KMS-11 (cell line): ENCODE data around the gene TMEM59.

Experiments
- H2AFZ ChIP-seq: fragments of 200-600 bp; sonication (generic); 2 replicates; pipeline ENCODE4 v1.6.1; 2016; ENCODE audit warnings: antibody characterized with exemption, mixed run types, low read depth
- H3K27ac ChIP-seq: fragments of 200-600 bp; sonication (generic); 2 replicates; pipeline ENCODE4 v1.6.1; 2016; ENCODE audit warnings: mild to moderate bottlenecking, mixed run types
- H3K27me3 ChIP-seq: fragments of 200-600 bp; sonication (generic); 2 replicates; pipeline ENCODE4 v1.6.1; 2017; ENCODE audit warnings: mild to moderate bottlenecking, low read depth, mixed run types, moderate library complexity; ENCODE audit not compliant: insufficient read depth
- H3K36me3 ChIP-seq: fragments of 200-600 bp; sonication (generic); 2 replicates; pipeline ENCODE4 v1.6.1; 2017; ENCODE audit warnings: mild to moderate bottlenecking, mixed run types; ENCODE audit not compliant: insufficient read depth
- H3K4me1 ChIP-seq: fragments of 200-600 bp; sonication (generic); 2 replicates; pipeline ENCODE4 v1.6.1; 2016; ENCODE audit warnings: mild to moderate bottlenecking, low read depth, mixed run types; ENCODE audit not compliant: poor library complexity, severe bottlenecking
- H3K4me2 ChIP-seq: fragments of 200-600 bp; sonication (generic); 2 replicates; pipeline ENCODE4 v1.7.0; 2016; ENCODE audit warnings: mild to moderate bottlenecking, mixed run types
- H3K4me3 ChIP-seq: fragments of 200-600 bp; sonication (generic); IDR thresholded peaks from 2 replicates; pipeline ENCODE4 v1.6.1; 2017; ENCODE audit warnings: low read depth, low read length, mixed read lengths; ENCODE audit not compliant: insufficient read depth
- H3K79me2 ChIP-seq: fragments of 200-600 bp; sonication (generic); 2 replicates; pipeline ENCODE4 v1.6.1; 2016; ENCODE audit warnings: low read depth, mixed run types; ENCODE audit not compliant: insufficient read depth
- H3K9ac ChIP-seq: fragments of 200-600 bp; sonication (generic); 2 replicates; pipeline ENCODE4 v1.6.1; 2016; ENCODE audit warnings: mild to moderate bottlenecking, mixed run types
- H4K20me1 ChIP-seq: fragments of 200-600 bp; sonication (generic); 2 replicates; pipeline ENCODE4 v1.6.1; 2016; ENCODE audit warnings: mild to moderate bottlenecking, mixed run types; ENCODE audit not compliant: insufficient read depth
- CTCF ChIP-seq: fragments of 200-600 bp; sonication (generic); conservative IDR thresholded peaks from 2 replicates; pipeline ENCODE4 v1.6.1; 2017; ENCODE audit warnings: low read depth, mild to moderate bottlenecking, antibody characterized with exemption, low read length, moderate library complexity, mixed read lengths

The TMEM59 gene

GRCh38 chr1:54069791-54070170 lies 16.8 kb upstream of the TMEM59 start:
- no peak overlapping the region for H3K9ac ChIP-seq
- H3K4me3 ChIP-seq: no peak overlapping the region
- no peak overlapping the region for H3K27ac ChIP-seq
- H3K79me2 ChIP-seq: no peaks in the 10 kb centered on the region
- no peak overlapping the region for H2AFZ ChIP-seq
- H3K27me3 ChIP-seq: no peaks in the 10 kb centered on the region
- H4K20me1 ChIP-seq: no peaks in the 10 kb centered on the region
- no peak for TF ChIP-seq CTCF
- H3K36me3 ChIP-seq: no peaks in the 10 kb centered on the region
- peaks cover 11% of the 10 kb centered on the region for H3K4me1 ChIP-seq
- no peak overlapping the region for H3K4me2 ChIP-seq

GRCh38 chr1:54064299-54064698 lies 11.3 kb upstream of the TMEM59 start:
- Histone ChIP-seq H3K79me2 (no peaks in the 10 kb centered on the region), H3K4me3 (no peak overlapping the region), H3K9ac (no peak overlapping the region), H2AFZ (no peak overlapping the region), H3K36me3 (no peaks in the 10 kb centered on the region), H3K27ac (no peak overlapping the region), H3K4me1 (no peaks in the 10 kb centered on the region), H3K4me2 (no peak overlapping the region), H4K20me1 (no peaks in the 10 kb centered on the region), H3K27me3 (no peaks in the 10 kb centered on the region)
- no peak for TF ChIP-seq CTCF

- Histone ChIP-seq H3K4me2 (peak overlapping the region; percentile 59), H4K20me1 (no peaks in the 10 kb centered on the region), H3K27ac (peak overlapping the region; percentile 67; the same call in 1 of the 2 replicates), H3K27me3 (no peaks in the 10 kb centered on the region), H3K9ac (peak overlapping the region; percentile 86; the same call in 1 of the 2 replicates), H3K79me2 (peaks cover 34% of the 10 kb centered on the region), H3K4me3 (peak overlapping the region; percentile 85), H3K4me1 (peaks cover 21% of the 10 kb centered on the region), H3K36me3 (no peaks in the 10 kb centered on the region), H2AFZ (peak overlapping the region; percentile 80)
- no peak for TF ChIP-seq CTCF
These were observed 1.4 kb upstream of the TMEM59 start for GRCh38 chr1:54054438-54054749.

- H3K36me3 ChIP-seq: no peaks in the 10 kb centered on the region
- H3K27me3 ChIP-seq: no peaks in the 10 kb centered on the region
- peak overlapping the region; percentile 93 for H3K4me3 ChIP-seq
- H3K27ac ChIP-seq: peak overlapping the region; percentile 67
- H3K9ac ChIP-seq: peak overlapping the region; percentile 86
- peak overlapping the region; percentile 80 for H2AFZ ChIP-seq
- no peak for TF ChIP-seq CTCF
- peaks cover 23% of the 10 kb centered on the region for H3K4me1 ChIP-seq
- peak overlapping the region; percentile 59 for H3K4me2 ChIP-seq
- no peaks in the 10 kb centered on the region for H4K20me1 ChIP-seq
- peaks cover 39% of the 10 kb centered on the region for H3K79me2 ChIP-seq
These were observed 887 bp upstream of the TMEM59 start for GRCh38 chr1:54053745-54054437.
